Measurements from ENCODE around the gene CHST11. TPM values are rescaled to one million over a fixed set of nuclear protein-coding genes. Genes with fewer than 3 reads are reported as not detected.

CHST11 gene
- total RNA-seq, 1 experiment from 2014 or later = 8.4 TPM

GRCh38 chr12:104719700-104720338 lies 263.1 kb downstream of the CHST11 start:
- DNase-seq (ENCODE audit: low spot score) = no peak

- DNase-seq (ENCODE audit: low spot score) = no peak
These were observed 263.7 kb downstream of the CHST11 start for GRCh38 chr12:104720339-104721038.

DNA sequence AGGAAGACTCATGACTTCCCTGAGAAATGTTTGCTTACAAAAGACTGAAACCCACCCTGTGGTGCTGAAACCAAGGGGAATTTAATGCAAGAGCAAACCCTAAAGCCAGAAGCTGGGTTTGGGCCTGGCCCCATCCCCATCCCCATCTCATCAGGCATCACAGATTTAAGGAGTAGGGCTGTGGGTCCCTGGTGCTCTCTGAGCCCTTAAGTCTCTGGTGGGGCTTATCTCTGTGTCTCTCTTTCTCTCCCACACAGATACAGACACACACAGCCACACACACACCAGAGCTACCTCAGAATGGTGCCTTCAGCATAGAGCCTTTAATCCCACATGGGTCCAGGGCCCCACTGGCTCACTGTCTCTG lies 264.3 kb downstream of the CHST11 start:
- no peak for DNase-seq (ENCODE audit: low spot score)

- DNase-seq (ENCODE audit: low spot score) = no peak
These were observed 265.2 kb downstream of the CHST11 start for GRCh38 chr12:104721936-104722335.

DNA sequence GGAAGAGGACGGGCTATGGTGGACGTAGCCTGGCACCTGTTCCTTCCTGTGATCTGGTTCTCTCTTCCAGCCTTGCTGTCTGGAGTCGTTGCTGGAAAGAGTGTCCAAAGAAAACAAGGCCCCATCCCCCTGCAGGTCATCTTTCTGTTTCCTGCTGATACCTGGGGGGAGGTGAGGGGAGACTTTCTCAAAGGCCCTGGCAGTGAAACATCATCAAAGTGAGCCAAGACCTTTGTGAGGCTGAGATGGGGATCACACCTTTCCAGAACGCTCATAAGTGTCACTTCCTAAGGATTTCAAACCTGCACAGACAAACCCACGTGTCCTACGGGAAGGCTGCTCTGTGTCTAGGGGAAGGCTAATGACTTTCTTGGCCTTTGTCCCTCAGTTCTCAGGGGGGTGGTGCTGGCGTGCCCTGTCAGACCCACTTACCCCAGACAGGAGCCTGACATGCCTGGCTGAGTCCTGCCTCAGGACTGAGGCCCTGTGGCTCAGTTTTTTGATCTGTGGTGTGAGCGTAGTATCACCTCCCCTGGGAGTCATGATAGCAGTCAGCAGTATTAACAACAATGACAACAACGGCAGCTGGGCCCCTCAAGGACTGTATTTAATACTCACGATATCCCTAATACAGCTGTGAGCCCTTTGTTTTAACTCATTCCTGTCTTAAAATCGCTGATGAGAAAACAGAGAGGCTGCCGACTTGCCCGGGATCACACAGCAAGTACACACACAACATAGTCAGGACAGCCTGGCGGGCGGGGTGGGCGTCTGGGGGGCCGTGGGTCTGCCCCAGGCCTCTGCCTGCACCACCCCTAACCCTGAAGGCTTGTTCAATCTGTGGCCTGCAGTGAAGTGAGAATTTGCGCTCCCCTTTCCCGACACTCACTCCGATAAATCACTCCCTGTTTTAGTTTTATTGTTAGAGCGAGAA lies 266.1 kb downstream of the CHST11 start:
- no peak for DNase-seq (ENCODE audit: low spot score)

- no peak for DNase-seq (ENCODE audit: low spot score)
These were observed 267.1 kb downstream of the CHST11 start for GRCh38 chr12:104723895-104724294.

DNA sequence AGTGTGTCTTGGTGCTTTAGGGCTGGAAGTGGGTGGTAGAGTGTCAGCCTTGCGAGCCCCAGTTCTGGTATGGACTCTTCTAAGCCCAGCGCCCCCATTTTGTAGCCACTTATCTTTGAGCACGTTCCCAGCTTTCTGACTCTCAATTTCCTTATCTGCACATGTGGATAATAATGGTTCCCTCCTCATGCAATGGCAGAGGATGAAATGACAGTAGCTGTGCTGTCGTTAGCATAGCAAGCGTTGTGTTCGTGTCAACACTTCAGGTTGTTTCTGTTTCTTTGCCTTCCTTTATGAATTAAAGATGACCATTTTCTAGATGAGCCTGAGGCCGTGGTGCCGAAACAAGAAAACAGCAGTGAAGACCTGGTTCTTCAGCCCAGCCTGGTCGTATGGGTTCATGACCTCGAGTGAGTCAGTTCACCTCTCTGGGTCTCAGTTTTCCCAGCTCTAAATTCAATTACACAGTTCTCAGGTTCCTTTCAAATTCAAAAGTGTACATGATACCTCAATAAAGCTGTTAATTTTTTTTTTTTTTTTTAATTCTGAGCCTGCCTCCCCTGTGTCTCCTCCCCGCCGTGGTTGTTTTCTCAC lies 268.3 kb downstream of the CHST11 start:
- DNase-seq (ENCODE audit: low spot score) = no peak

DNA sequence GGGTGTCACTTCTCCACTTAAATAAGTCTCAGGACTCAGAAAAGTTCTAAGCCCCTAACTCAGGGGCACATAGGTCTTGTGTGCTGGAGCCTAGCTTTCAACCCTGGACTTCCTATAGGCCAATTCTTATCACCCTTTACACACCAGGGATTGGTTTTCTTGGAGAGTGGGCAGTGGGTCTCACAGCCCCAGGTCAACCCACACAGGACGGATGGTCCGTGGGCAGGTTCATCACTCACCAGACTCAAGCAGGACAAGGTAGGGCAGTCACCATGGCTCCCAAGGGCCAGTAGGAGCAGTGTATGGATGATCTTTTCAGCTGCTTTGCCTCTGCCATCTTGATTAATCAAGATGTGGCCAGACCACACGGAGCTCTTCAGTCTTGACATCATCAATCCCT lies 268.9 kb downstream of the CHST11 start:
- DNase-seq (ENCODE audit: low spot score) = no peak

GRCh38 chr12:104727726-104728465 lies 271.1 kb downstream of the CHST11 start:
- no peak for DNase-seq (ENCODE audit: low spot score)

GRCh38 chr12:104729091-104729490 lies 272.3 kb downstream of the CHST11 start:
- no peak for DNase-seq (ENCODE audit: low spot score)

DNA sequence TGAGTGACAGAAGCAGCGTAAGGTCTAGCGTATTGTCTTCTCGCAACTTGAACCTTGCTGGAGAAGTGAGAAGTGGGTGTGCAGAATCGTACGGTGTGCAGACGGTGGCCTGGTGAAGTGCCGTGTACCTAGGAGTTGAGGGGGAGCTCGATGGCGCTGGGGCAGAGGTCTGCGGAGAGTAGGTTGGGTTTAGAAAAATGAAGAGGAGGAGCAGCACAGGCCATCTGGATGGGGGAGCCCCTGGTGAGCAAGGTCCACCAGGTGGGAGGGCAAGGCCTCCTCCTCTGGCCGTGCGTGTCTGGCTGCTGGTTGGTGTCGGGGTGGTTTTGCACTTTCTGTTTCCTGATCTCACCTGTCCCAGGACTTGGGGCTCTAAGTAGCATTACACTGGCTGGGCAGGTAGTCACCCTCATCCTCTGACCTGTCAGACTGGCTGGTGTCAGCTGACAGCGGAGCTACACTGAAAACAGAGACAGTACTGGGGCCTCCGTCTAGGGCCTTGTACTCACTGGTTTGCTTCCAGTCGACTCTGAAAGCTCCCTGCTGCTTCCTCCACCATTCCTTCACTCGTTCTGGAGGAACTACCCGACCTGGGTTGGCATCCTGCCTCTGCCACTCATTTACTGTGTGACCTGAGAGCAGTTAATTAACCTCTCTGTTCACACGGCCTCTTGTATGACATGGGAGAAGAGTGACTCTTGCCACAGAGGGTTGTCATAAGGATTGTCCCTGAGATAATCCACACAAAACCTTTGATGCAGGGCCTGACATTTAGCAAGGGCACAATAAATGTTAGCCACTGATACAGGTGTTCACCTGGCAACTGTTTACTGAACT lies 273.1 kb downstream of the CHST11 start:
- DNase-seq (ENCODE audit: low spot score) = no peak

DNA sequence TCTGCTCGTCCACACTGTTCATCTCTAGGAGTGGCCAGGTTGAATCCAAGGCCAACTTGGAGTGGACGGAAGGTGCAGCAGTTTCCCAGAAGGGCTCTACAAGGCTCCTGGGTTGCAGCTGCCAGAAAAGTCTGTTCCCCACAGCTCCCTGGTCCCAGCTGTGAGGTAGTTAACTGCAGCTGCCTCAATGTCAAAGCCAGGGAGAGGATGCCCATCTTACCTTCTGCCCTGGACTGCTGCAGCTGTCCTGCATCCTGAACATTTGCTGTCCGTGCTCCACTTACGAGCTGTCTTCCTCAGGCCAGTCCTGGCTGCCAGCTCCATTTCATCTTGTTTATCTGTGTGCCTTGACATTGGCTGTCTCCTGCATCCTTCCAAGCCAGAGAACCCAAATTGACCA lies 274.0 kb downstream of the CHST11 start:
- DNase-seq (ENCODE audit: low spot score) = no peak

- no peak for DNase-seq (ENCODE audit: low spot score)
These were observed 277.0 kb downstream of the CHST11 start for GRCh38 chr12:104733717-104734175.

- no peak for DNase-seq (ENCODE audit: low spot score)
These were observed 277.9 kb downstream of the CHST11 start for GRCh38 chr12:104734541-104735095.

- DNase-seq (ENCODE audit: low spot score) = no peak
These were observed 279.1 kb downstream of the CHST11 start for GRCh38 chr12:104735801-104736200.

- peak; percentile 4 for DNase-seq (ENCODE audit: low spot score)
These were observed 279.6 kb downstream of the CHST11 start for GRCh38 chr12:104736307-104736706.

DNA sequence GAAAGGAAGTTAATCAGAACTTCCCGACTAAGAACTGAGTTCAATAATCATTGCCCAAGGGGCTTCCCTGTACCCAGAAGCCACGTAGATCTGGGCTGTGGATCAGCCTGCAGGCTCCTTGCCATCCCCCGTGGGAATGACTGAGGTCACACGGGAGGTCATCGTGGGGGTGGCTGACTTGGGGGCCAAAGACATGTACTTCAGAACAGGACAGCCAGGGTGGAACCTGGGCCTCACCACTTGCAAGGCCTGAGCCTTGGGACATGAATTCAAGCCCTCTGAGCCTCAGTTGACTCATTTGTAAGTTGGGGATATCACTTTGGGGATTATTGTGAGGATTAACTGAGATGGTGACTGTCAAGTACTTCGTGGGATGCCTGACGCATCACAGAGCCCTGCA lies 280.4 kb downstream of the CHST11 start:
- DNase-seq (ENCODE audit: low spot score) = no peak

DNA sequence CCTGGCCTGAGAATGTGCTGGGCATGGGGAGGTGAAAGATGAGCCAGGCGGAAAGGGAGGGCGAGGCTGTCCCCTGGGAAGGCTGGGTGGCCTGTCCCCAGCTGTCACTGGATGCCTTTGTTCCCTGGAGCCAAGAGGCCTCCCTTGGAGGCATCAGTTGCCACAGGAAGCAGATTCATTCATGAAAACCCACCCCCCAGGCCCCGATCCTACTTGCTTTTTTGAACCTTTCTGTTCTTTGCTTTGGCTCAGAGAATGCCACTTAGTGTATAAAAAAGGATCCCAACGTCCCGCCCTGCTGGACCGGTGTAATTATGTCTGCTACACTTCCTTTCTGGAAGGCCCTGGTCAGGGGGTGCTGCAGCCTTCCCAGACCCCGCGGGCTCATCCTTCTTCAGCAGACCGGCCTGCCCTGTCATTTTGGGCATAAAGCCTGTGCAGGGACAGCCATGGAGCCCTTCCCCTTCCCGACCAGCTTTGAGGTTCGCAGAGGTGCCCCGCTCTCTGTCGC lies 281.1 kb downstream of the CHST11 start:
- DNase-seq (ENCODE audit: low spot score) = no peak

GRCh38 chr12:104738331-104738730 lies 281.6 kb downstream of the CHST11 start:
- DNase-seq (ENCODE audit: low spot score) = no peak
